ENCODE data around the gene SHLD1. TPM values are rescaled to one million over a fixed set of nuclear protein-coding genes. Genes with fewer than 3 reads are reported as not detected.
"Not testable (repeated sequence)": the region's sequence is repeated elsewhere in the genome, so short reads cannot be mapped to it uniquely, and the experiment has no call there.

SHLD1 gene
- polyA plus RNA-seq (ENCODE audit: insufficient read length) = 6.8 TPM

GRCh38 chr20:5749952-5750779, at the start of gene SHLD1:
Gene SHLD1, plus strand, starts transcription at chr20:5750401. Its CDS starts 22,465 bp downstream, at chr20:5772866.
- peak; percentile 88 for DNase-seq

GRCh38 chr20:5702339-5702738, 47.9 kb upstream of the SHLD1 start:
- DNase-seq = not testable (repeated sequence)

GRCh38 chr20:5703681-5704101, 46.5 kb upstream of the SHLD1 start:
- peak; percentile 47 for DNase-seq

GRCh38 chr20:5705827-5706226, 44.4 kb upstream of the SHLD1 start:
- DNase-seq = no peak

- no peak for DNase-seq
These were observed 43.4 kb upstream of the SHLD1 start for GRCh38 chr20:5706797-5707196.

GRCh38 chr20:5710551-5710950, 39.6 kb upstream of the SHLD1 start:
- no peak for DNase-seq

GRCh38 chr20:5714261-5715041, 35.8 kb upstream of the SHLD1 start:
- no peak for DNase-seq

GRCh38 chr20:5715071-5715841, 34.9 kb upstream of the SHLD1 start:
- DNase-seq = no peak

GRCh38 chr20:5716953-5717352, 33.2 kb upstream of the SHLD1 start:
- no peak for DNase-seq

GRCh38 chr20:5718896-5719595, 31.2 kb upstream of the SHLD1 start:
- DNase-seq = peak; percentile 19

GRCh38 chr20:5719861-5720403, 30.3 kb upstream of the SHLD1 start:
- no peak for DNase-seq

- no peak for DNase-seq
These were observed 29.5 kb upstream of the SHLD1 start for GRCh38 chr20:5720696-5721095.

GRCh38 chr20:5721356-5721755, 28.8 kb upstream of the SHLD1 start:
- not testable (repeated sequence) for DNase-seq

- no peak for DNase-seq
These were observed 27.3 kb upstream of the SHLD1 start for GRCh38 chr20:5722927-5723326.

GRCh38 chr20:5725183-5725463, 25.1 kb upstream of the SHLD1 start:
- DNase-seq = not testable (repeated sequence)

- DNase-seq = no peak
These were observed 23.1 kb upstream of the SHLD1 start for GRCh38 chr20:5727018-5727515.

GRCh38 chr20:5729348-5729747, 20.9 kb upstream of the SHLD1 start:
- no peak for DNase-seq

GRCh38 chr20:5730131-5730530, 20.1 kb upstream of the SHLD1 start:
- DNase-seq = no peak

GRCh38 chr20:5731753-5732366, 18.3 kb upstream of the SHLD1 start:
- DNase-seq = no peak

GRCh38 chr20:5734602-5735001, 15.6 kb upstream of the SHLD1 start:
- DNase-seq = no peak

- DNase-seq = peak; percentile 48
These were observed 14.2 kb upstream of the SHLD1 start for GRCh38 chr20:5735845-5736510.

Measured in hindlimb muscle (tissue), 1 donor.